Stimulated activated CD4-positive, alpha-beta T cell treated with anti-CD3 and anti-CD28 coated beads, TNF-alpha, amount 100 ng/mL, for 24 hours (primary cell): Measurements from ENCODE around the gene MAN1A1.

Experiments
- DNase-seq, 3 experiments: peaks; one replicate each; pipeline ENCODE4 v3.0.0-alpha.2; 2020; ENCODE audit warnings: low read depth in 3 of 3

The MAN1A1 gene

GRCh38 chr6:119273272-119274196 lies 76.0 kb downstream of the MAN1A1 start:
- no peak for DNase-seq

DNA sequence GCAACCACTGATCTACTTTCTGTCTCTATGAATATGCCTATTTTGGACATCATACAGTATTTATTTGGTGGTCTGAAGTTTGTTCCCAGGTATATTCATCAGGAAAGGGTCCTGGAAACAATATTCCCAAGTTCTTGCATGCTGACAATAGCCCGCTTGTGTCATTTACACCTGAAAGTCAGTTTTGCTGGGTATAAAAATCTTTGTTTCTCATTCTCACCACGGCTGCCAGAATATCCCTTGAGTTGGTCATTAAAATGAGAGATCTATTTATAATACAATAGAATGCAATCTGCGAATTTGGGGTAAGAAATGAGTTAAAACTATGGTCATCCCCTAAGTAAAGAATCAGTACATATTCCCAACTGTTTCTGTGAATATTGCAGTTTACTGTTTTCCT lies 79.0 kb downstream of the MAN1A1 start:
- no peak for DNase-seq

DNA sequence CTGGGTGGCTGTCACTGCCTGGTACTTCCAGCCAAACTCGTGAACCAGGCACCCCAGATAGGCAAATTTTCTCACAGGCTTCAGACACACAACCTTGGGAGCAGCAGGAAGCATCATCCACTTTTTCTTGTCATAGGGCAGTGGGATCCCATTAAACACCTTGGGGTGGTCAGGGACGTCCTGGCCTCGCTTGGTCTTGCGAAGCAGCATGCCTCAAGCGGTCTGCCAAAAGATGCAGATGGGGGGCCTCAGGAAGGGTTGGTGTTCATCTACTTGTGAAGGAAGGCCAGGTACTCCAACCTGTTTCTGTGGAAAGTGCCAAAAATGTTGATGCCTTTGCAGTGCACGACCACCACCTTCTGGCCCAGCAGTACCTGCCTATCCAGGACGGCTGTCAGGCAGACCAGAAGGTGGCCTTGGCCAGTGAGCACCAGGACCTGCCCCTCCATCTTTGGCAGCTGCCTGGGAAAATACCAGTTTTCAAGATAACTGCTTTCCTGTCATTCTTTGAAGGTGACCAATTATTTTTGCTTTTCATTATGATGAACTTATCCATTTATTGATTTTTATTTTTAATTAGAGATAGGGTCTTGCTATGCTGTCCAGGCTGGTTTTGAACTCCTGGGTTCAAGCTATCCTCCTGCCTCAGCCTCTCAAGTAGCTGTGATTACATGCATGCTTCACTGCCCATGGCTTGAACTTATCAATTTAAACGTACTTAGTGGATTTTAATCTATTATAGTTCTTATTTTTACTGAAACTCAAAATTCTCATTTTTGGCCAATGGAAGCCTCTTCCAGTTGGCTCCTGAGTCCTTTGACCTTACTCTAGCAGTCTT lies 80.1 kb downstream of the MAN1A1 start:
- no peak for DNase-seq

GRCh38 chr6:119267126-119267905 lies 82.2 kb downstream of the MAN1A1 start:
- no peak for DNase-seq

GRCh38 chr6:119264854-119265397 lies 84.6 kb downstream of the MAN1A1 start:
- DNase-seq, result no peak

GRCh38 chr6:119262612-119263011 lies 86.9 kb downstream of the MAN1A1 start:
- DNase-seq, result no peak

DNA sequence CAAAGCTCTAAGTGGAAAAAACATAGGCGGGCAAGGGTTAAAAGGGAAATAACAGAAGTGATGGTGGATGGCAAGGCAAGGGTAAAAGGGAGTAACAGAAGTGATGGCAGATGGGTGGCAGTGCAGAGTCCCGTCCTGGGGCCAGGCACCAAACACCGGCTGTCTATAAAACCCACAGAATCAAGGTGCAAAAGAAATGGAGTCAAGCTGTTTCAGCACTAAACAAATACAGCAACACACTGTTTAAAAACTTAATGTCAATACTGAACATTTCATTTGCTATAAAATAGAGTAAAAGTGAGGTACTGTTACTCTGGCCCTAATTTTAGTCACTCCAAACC lies 87.6 kb downstream of the MAN1A1 start:
- no peak for DNase-seq

DNA sequence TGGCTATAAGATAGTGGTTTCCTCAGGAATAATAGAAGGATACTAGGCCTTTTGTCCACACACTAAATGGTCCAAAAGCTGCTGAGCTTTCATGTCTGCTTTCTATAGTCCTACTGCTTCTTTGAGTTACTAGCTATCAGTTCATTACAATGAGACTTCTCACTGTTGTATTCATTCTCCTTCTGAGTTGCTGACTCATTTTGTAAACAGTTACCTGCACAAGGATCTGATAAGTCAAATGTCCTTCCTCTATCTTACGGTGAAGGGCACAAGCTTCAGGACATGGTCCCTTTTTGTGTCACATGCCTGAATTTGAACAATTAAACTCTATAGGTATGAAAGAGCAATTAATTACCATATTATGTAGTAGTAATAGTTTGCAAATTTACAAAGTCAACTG lies 90.5 kb downstream of the MAN1A1 start:
- DNase-seq, result no peak

- no peak for DNase-seq
Measured at GRCh38 chr6:119257726-119258125, 91.8 kb downstream of the MAN1A1 start.

- DNase-seq, result no peak
Measured at GRCh38 chr6:119256978-119257462, 92.5 kb downstream of the MAN1A1 start.

GRCh38 chr6:119256392-119256791 lies 93.2 kb downstream of the MAN1A1 start:
- no peak for DNase-seq

GRCh38 chr6:119255492-119255891 lies 94.1 kb downstream of the MAN1A1 start:
- DNase-seq, result no peak

GRCh38 chr6:119250036-119250435 lies 99.5 kb downstream of the MAN1A1 start:
- no peak for DNase-seq

DNA sequence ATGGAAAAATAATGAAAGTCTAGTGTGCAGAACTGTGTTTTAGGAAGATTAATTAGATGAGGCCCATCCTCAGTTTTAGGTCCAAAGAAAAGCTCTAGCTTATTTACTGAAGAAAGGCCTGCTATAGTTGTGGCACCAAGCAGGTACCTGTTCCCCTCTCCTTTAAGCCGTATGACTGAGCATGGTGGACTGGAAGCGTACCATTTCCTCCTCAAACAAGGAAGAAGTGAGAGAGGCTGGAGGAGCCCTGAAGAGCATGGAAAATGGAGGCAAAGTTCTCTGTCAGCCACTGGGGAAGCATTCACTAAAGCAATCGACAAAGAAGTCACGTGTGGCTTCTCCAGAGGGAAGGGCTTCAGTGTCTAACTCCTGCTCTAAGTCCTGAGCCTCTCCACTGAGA lies 100.2 kb downstream of the MAN1A1 start:
- DNase-seq, result no peak

GRCh38 chr6:119247504-119247903 lies 102.1 kb downstream of the MAN1A1 start:
- no peak for DNase-seq

DNA sequence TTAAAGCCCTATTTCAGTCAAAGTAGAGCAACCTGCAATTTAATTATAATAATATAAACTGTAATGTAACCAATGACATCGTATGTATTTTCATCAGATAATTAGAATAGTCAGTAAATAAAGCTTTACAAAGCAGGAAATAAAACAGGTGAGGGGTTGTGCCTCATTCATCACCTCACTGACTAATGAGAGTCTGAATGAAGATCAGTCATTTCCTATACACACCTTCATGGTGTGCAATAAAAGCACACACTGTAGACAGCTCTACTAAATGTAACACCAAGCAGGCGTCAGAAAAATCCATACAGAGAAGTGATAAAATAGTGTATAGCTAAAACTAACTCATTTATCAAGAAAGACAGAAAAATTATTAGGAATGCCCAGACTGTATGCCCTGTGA lies 105.9 kb downstream of the MAN1A1 start:
- no peak for DNase-seq

DNA sequence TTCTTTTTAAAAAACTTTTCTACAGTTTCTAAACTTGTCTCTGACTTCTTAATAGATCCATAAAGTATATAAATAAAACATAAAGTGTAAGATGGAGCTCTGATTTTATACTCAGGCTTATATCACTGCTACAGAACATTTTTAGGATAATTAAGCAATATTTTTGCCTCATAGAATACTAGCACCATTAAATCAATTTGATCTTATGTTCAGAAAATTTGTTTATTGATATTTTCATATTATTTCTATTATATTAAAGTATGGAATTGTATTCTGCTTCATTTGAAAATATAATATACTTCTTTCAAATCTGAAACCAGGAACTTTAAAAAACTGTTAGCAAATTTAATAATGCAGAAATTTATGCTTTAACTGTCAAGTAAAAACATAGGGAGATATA lies 106.5 kb downstream of the MAN1A1 start:
- DNase-seq, result no peak

GRCh38 chr6:119241540-119242309 lies 107.8 kb downstream of the MAN1A1 start:
- no peak for DNase-seq

- no peak for DNase-seq
Measured at GRCh38 chr6:119241111-119241465, 108.5 kb downstream of the MAN1A1 start.

DNA sequence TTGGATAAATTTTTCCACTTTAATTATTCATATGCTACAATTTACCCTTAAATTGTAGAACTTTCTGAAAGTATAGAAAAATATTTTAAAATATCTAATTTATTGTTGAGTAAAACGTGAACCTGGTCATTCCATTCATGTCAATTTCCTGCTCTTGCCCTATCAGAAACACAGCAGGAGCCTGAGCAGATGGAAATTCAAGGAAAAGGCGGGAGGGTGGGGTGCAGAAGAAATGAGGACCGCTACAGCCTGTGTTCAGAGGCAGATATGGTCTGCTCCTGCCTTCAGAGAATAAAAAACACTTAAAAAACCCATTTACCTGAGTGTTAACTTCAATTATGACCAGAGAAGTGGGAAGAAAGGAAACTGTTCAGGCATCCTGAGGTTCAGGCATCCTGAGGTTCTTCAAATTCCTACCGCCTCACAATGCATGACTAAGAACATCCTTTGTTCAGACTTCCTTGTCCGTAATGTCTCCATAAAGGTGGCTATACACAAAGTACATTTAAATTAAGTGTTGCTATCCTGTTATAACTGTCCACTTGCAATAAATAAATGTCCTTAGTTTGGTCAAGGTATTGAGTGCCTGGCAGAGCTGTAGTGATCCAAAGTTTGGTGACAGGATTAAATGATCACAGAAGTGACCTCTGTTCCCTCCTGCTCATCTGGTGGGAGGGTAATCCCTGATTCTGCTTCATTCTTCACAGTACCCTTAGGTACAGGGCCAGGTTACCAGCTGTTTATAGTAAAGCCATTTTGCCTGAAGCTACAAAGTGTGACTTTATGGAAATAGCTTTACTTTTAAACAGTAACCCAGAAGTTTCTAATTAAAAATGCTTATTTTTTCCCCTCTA lies 109.1 kb downstream of the MAN1A1 start:
- no peak for DNase-seq
